ENCODE data around the gene FBXO34. TPM values are rescaled to one million over a fixed set of nuclear protein-coding genes. Genes with fewer than 3 reads are reported as not detected.

FBXO34 gene
- total and polyA plus RNA-seq, 9 of the 15 experiments (the other 6 are each of a cell fraction or from before 2014, with no cell fraction given), result 6.3 to 24.9 (median 16.2) TPM

DNA sequence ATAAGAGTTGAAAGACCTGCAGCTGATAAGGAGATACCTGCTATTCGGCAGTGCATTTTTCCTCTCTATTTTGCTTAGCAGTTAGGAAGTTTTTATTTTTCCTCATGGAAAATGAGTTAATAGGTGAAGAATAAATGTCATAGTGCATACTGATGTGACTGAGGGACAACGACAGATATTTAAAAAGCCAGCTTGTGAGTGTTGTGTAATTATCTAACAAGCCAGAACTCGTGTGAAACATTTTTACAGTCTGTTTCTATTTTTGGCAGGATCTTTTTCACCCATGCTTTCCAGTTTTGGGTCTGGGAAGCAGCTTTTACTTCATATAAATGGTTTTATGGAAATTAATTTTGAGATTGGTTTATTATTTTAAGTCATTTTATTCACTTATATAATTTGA is 2.9 kb downstream of the FBXO34 start:
- intact Hi-C loops (cut with micrococcal nuclease) (loop anchor here (2.0 to 5.0 kb wide), 2 partner anchors 59 to 143 kb away; no protein-coding TSS in a partner anchor), in situ Hi-C loops (cut with MboI) (no loop called here)
- H3K27ac ChIP-seq (ENCODE audit: extremely low read depth, low read depth, low read length), result peak overlapping the region; percentile 3; the same call in 1 of the 3 replicates
- H4K20me1 ChIP-seq (replicated peaks; ENCODE audit: control insufficient read depth, insufficient read depth, low read length), result no peaks in the 10 kb centered on the region
- peak overlapping the region; percentile 76; the same call in 1 of the 2 replicates for H3K4me3 ChIP-seq
- no peaks in the 10 kb centered on the region for H3K9me3 ChIP-seq (replicated peaks; ENCODE audit: control insufficient read depth, insufficient read depth, low read depth, low read length)
- H3K79me2 ChIP-seq (ENCODE audit: control insufficient read depth, insufficient read depth, low read length), result peaks cover 73% of the 10 kb centered on the region
- no peak for FAIRE-seq
- H3K4me1 ChIP-seq (replicated peaks in 1 of 2; ENCODE audit: control insufficient read depth in 2 of 2, insufficient read depth in 2 of 2, low read length in 2 of 2), result peaks cover 8 to 17% of the 10 kb centered on the region in 2 experiments; a peak in 4 of 5 replicates
- no peaks in the 10 kb centered on the region for H3K27me3 ChIP-seq (ENCODE audit: control insufficient read depth in 2 of 2, insufficient read depth in 2 of 2, low read length in 2 of 2)
- POLR2A ChIA-PET, result interaction anchor here (0.9 kb wide), 2 partner anchors 9 to 13 kb away, joined by 3 read pairs; no protein-coding TSS in a partner anchor
- H3K9ac ChIP-seq (ENCODE audit: insufficient read depth in 1 of 2, low read depth in 2 of 2, low read length in 2 of 2), result peak overlapping the region in 1 of 2 experiments; percentile 95; a peak in 2 of 4 replicates
- H3K36me3 ChIP-seq (ENCODE audit: control insufficient read depth, insufficient read depth, low read length), result peaks cover 7% of the 10 kb centered on the region; the same call in 2 of the 3 replicates
- no TSS peak for BruUV-seq (replicated peaks)
- 4% methylated on average over 3 of the region's 3 CpGs for WGBS (ENCODE audit: insufficient coverage, low coverage, missing lambda C conversion rate)
- no peaks in the 10 kb centered on the region for H3K9me1 ChIP-seq (ENCODE audit: control insufficient read depth, insufficient read depth, low read length)
- no peak for ATAC-seq
- H2AFZ ChIP-seq (ENCODE audit: low read depth, low read length), result no peak overlapping the region
- peak in 1 of 4 experiments; percentile 12 for DNase-seq (ENCODE audit: extremely low read depth in 1 of 4, low spot score in 3 of 4)
- H3K4me2 ChIP-seq (ENCODE audit: insufficient read depth, low read length), result peak overlapping the region; percentile 94
- CTCF ChIA-PET (ENCODE audit: low intra/inter-chr PET ratio), result no interaction called here
- TF ChIP-seq AFF1 (IDR thresholded peaks at IDR 0.05; ENCODE audit: low read depth in 1 of 2, partially characterized antibody in 2 of 2) (no peak), BHLHE40 (IDR thresholded peaks at IDR 0.05; ENCODE audit: low read length) (no peak), CREB3 (tag; conservative IDR thresholded peaks at IDR 0.05; ENCODE audit: low read depth) (no peak), MEF2A (IDR thresholded peaks at IDR 0.05; ENCODE audit: control insufficient read depth, low read depth, low read length) (peak; percentile 65; the same call in 1 of the 2 replicates)
